Endothelial cell (in vitro differentiated cells): ENCODE measurements around the gene ASB9. TPM values are rescaled to one million over a fixed set of nuclear protein-coding genes. Genes with fewer than 3 reads are reported as not detected.

ENCODE experiments used
- DNase-seq: peaks from one replicate; pipeline ENCODE4 v3.0.0; 2021; ENCODE audit warnings: low spot score
- H3K27ac Mint-ChIP-seq: one replicate; pipeline ENCODE4 v1.8.0; 2021; ENCODE audit warnings: mixed read lengths, inconsistent platforms; ENCODE audit not compliant: unreplicated experiment
- H3K27me3 Mint-ChIP-seq: one replicate; pipeline ENCODE4 v1.8.0; 2021; ENCODE audit warnings: mild to moderate bottlenecking, moderate library complexity, mixed read lengths, inconsistent platforms; ENCODE audit not compliant: unreplicated experiment
- H3K36me3 Mint-ChIP-seq: one replicate; pipeline ENCODE4 v1.8.0; 2021; ENCODE audit warnings: mild to moderate bottlenecking, low read depth, mixed read lengths, inconsistent platforms; ENCODE audit not compliant: unreplicated experiment
- H3K4me1 Mint-ChIP-seq: one replicate; pipeline ENCODE4 v1.8.0; 2021; ENCODE audit warnings: mild to moderate bottlenecking, mixed read lengths, inconsistent platforms; ENCODE audit not compliant: unreplicated experiment
- H3K4me3 Mint-ChIP-seq: one replicate; pipeline ENCODE4 v1.8.0; 2021; ENCODE audit warnings: mild to moderate bottlenecking, mixed read lengths, inconsistent platforms; ENCODE audit not compliant: unreplicated experiment
- H3K9me3 Mint-ChIP-seq: one replicate; pipeline ENCODE4 v1.8.0; 2021; ENCODE audit warnings: mixed read lengths, inconsistent platforms; ENCODE audit not compliant: unreplicated experiment
- total RNA-seq: library from RNA; stranded (reverse); fragmentation: NEBNext Ultra II Directional; extraction: Animal tissue kit (Norgen Biotek cat#: 25700); gene quantifications from one replicate; pipeline ENCODE4 v1.2.1, GENCODE V29; 2021; ENCODE audit not compliant: unreplicated experiment
- TF ChIP-seq, protein P1 (sequence below): fragments of 200-600 bp; sonication (generic); IDR thresholded peaks from one replicate; pipeline ENCODE4 v1.5.0; 2021; ENCODE audit warnings: antibody characterized with exemption; ENCODE audit not compliant: unreplicated experiment

ASB9 gene
- total RNA-seq, 1 donor from 2014 or later = 2.8 TPM

DNA sequence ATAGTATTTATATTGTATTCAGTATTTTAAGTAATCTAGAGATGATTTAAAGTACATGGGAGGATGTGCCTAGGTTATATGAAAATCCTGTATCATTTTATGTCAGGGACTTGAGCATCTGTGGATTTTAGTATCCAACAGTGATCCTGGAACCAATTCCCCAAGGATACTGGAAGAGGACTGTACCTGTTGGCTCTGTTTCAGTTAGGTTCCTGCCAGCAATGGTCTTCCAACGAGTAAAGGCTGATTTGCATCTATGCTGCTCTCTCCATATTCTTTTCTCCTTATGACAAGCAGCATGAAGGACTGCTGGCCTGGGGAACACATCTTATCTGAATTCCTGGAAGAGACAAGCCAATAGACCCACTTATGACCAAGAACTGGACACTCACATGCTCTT is 34.9 kb downstream of the ASB9 start:
- Mint-ChIP-seq H3K36me3 (no peaks in the 10 kb centered on the region), H3K27me3 (no peaks in the 10 kb centered on the region), H3K4me1 (no peaks in the 10 kb centered on the region)

DNA sequence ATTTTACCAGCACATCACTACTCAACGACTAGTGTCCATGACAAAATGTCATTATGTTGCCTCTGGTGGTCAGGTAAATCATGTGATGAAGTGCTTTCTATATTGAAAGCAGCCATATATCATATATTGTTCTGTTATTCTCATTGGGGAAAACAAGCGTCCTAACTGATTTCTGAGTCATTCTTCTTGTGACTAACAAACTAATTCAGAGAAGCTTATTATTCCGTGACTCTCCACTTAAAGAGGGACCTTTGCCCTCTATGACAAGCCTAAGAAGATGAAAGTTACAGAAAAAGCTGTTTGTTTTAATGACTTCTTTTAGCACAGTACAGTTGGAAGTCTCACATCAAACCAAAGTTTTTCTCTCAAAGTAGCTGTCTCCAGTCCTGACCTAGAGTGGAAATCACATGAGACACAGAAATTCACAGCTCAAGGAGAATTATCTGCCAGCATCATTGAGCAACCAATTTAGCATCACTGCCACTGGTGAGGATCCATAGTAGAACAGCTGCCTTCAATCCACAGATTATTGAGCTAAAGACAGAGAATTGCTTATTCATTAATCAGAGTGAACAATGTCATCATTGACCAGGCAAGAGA is 36.4 kb downstream of the ASB9 start:
- Mint-ChIP-seq H3K9me3 (no peaks in the 10 kb centered on the region), H3K4me1 (no peaks in the 10 kb centered on the region), H3K27ac (no peak overlapping the region), H3K27me3 (no peaks in the 10 kb centered on the region), H3K4me3 (no peak overlapping the region), H3K36me3 (no peaks in the 10 kb centered on the region)
- TF ChIP-seq, protein P1, sequence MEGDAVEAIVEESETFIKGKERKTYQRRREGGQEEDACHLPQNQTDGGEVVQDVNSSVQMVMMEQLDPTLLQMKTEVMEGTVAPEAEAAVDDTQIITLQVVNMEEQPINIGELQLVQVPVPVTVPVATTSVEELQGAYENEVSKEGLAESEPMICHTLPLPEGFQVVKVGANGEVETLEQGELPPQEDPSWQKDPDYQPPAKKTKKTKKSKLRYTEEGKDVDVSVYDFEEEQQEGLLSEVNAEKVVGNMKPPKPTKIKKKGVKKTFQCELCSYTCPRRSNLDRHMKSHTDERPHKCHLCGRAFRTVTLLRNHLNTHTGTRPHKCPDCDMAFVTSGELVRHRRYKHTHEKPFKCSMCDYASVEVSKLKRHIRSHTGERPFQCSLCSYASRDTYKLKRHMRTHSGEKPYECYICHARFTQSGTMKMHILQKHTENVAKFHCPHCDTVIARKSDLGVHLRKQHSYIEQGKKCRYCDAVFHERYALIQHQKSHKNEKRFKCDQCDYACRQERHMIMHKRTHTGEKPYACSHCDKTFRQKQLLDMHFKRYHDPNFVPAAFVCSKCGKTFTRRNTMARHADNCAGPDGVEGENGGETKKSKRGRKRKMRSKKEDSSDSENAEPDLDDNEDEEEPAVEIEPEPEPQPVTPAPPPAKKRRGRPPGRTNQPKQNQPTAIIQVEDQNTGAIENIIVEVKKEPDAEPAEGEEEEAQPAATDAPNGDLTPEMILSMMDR = no peak
- no peak for DNase-seq

More for the DNA sequence above, 34.9 kb downstream of the ASB9 start:
- TF ChIP-seq, protein P1 = no peak
- Mint-ChIP-seq H3K4me3 (no peak overlapping the region), H3K9me3 (no peaks in the 10 kb centered on the region), H3K27ac (no peak overlapping the region)
- no peak for DNase-seq

DNA sequence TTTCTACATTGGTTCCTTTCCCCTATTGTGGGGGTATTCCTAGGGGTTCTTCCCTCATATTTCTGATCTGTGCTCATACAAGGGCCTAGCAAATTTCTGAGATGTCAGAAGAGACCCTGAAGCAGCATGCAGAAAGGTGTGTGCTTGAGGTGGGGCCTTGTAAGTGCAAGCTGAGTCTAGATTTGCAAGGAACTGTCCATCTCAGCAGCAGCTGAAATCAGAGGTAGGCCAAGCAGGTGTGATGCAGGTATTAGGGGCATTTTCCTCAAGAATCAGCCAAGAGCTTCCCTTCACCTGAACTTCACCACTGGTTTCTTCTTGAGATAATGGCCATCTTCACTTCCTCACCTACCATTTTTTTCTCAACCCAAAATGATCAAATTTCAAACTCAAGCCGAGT is 45.1 kb downstream of the ASB9 start:
- Mint-ChIP-seq H3K4me3 (no peak overlapping the region), H3K9me3 (no peaks in the 10 kb centered on the region), H3K4me1 (no peaks in the 10 kb centered on the region), H3K27ac (no peak overlapping the region), H3K27me3 (no peaks in the 10 kb centered on the region), H3K36me3 (no peaks in the 10 kb centered on the region)
- no peak for DNase-seq
- TF ChIP-seq, protein P1 = no peak

DNA sequence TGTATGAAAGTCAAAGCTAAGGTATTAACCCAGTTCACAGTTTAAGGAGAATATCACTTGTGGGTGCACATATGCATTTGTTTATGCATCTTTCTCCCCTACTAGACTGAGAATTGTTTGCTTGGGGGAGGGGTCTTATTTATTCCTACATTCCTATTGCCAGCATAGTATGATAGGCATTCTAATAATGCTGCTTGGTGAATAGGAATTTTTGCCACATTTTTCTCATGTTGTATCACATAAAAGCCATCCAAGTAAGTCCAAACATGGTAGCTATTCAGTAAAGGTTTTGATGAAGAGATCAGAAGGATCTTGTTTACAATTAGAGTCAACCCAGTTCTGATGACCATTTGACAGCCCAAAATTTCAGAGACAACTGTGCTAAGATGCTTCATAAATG is 48.6 kb downstream of the ASB9 start:
- H3K36me3 Mint-ChIP-seq = no peaks in the 10 kb centered on the region
- DNase-seq = no peak
- H3K4me1 Mint-ChIP-seq = no peaks in the 10 kb centered on the region
- H3K27me3 Mint-ChIP-seq = no peaks in the 10 kb centered on the region
- H3K4me3 Mint-ChIP-seq = no peak overlapping the region
- TF ChIP-seq, protein P1 = no peak
- H3K27ac Mint-ChIP-seq = no peak overlapping the region
- H3K9me3 Mint-ChIP-seq = no peaks in the 10 kb centered on the region

DNA sequence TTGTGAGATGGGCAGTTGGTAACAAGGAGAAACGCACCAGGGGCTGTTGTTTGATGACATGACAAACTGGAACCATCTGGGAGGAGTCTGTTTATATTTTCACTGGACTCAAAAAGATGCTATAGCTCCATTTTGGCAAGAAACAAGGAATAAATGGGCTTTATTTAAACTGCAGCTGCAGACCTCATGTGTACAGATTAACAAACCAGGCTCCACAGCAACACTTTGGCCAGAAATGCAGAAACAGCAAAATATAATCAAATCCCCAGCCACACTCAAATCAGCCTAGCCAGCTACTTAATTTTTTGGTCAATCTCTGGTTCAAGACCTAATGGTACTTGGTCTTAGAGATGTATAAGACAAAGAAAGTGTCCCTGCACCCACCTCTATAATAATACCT is 52.7 kb downstream of the ASB9 start:
- TF ChIP-seq, protein P1 = no peak
- no peaks in the 10 kb centered on the region for H3K27me3 Mint-ChIP-seq
- H3K9me3 Mint-ChIP-seq = no peaks in the 10 kb centered on the region
- H3K36me3 Mint-ChIP-seq = no peaks in the 10 kb centered on the region
- no peak overlapping the region for H3K27ac Mint-ChIP-seq
- H3K4me1 Mint-ChIP-seq = no peaks in the 10 kb centered on the region
- no peak for DNase-seq
- no peak overlapping the region for H3K4me3 Mint-ChIP-seq
